Measurements from ENCODE around the gene NSDHL. TPM values are rescaled to one million over a fixed set of nuclear protein-coding genes. Genes with fewer than 3 reads are reported as not detected.

NSDHL gene
- total and polyA plus RNA-seq, 12 donors = 8.6 to 41.4 (median 16.1) TPM

- Histone ChIP-seq H3K27me3 (peaks cover 0 to 13% (median 0%) of the 10 kb centered on the region in 7 donors), H3K9me3 (no peaks in the 10 kb centered on the region), H3K27ac (no peak overlapping the region), H3K4me3 (no peak overlapping the region), H3K4me1 (no peaks in the 10 kb centered on the region), H3K36me3 (peaks cover 0 to 22% (median 0%) of the 10 kb centered on the region in 9 donors)
- intact Hi-C loops (cut with DNase I) = no loop called here
- WGBS, 2 donors = 87 to 88% methylated on average over 2 of the region's 2 CpGs
- TF ChIP-seq CTCF (IDR thresholded peaks at IDR 0.05) = no peak
- DNase-seq = no peak
- no peak for ATAC-seq
Measured at GRCh38 chrX:152873361-152873760, 42.5 kb downstream of the NSDHL start.

- no peaks in the 10 kb centered on the region for H3K4me1 ChIP-seq
- DNase-seq (no peak), ATAC-seq (no peak)
- peaks cover 0 to 14% (median 0%) of the 10 kb centered on the region in 7 donors for H3K27me3 ChIP-seq
- intact Hi-C loops (cut with DNase I) = no loop called here
- H3K27ac ChIP-seq = no peak overlapping the region
- H3K36me3 ChIP-seq = no peaks in the 10 kb centered on the region
- H3K9me3 ChIP-seq = no peaks in the 10 kb centered on the region
- WGBS, 2 donors = 82 to 92% methylated on average over 10 of the region's 10 CpGs
- no peak for TF ChIP-seq CTCF (IDR thresholded peaks at IDR 0.05)
- no peak overlapping the region for H3K4me3 ChIP-seq
Measured at GRCh38 chrX:152876931-152877840, 46.3 kb downstream of the NSDHL start.

GRCh38 chrX:152878976-152879755 lies 48.3 kb downstream of the NSDHL start:
- 78 to 84% methylated on average over 15 to 16 of the region's 16 CpGs for WGBS, 2 donors
- H3K4me3 ChIP-seq = no peak overlapping the region
- H3K9me3 ChIP-seq = no peaks in the 10 kb centered on the region
- H3K4me1 ChIP-seq = no peaks in the 10 kb centered on the region
- H3K27ac ChIP-seq = no peak overlapping the region
- no peak for TF ChIP-seq CTCF (IDR thresholded peaks at IDR 0.05)
- H3K36me3 ChIP-seq = no peaks in the 10 kb centered on the region
- ATAC-seq (no peak), DNase-seq (no peak)
- intact Hi-C loops (cut with DNase I) = no loop called here
- H3K27me3 ChIP-seq = peaks cover 0 to 27% (median 0%) of the 10 kb centered on the region in 7 donors

- no peak for TF ChIP-seq CTCF (IDR thresholded peaks at IDR 0.05)
- DNase-seq = no peak
- no peaks in the 10 kb centered on the region for H3K9me3 ChIP-seq
- H3K4me3 ChIP-seq = no peak overlapping the region
- intact Hi-C loops (cut with DNase I) = no loop called here
- no peaks in the 10 kb centered on the region for H3K4me1 ChIP-seq
- ATAC-seq = no peak
- H3K27ac ChIP-seq = no peak overlapping the region
- no peaks in the 10 kb centered on the region for H3K36me3 ChIP-seq
- peaks cover 0 to 41% (median 0%) of the 10 kb centered on the region in 7 donors for H3K27me3 ChIP-seq
- WGBS, 2 donors = 89 to 92% methylated on average over 2 of the region's 2 CpGs
Measured at GRCh38 chrX:152881289-152881688, 50.4 kb downstream of the NSDHL start.

All from heart right ventricle (tissue), 16 donors.